Activated CD8-positive, alpha-beta T cell treated with anti-CD3 and anti-CD28 coated beads for 36 hours (primary cell): Measurements from ENCODE around the gene CST2. TPM values are rescaled to one million over a fixed set of nuclear protein-coding genes. Genes with fewer than 3 reads are reported as not detected.
A peak's percentile ranks its signal among the peaks of the same experiment; 100 is the strongest.

Source experiments
- ATAC-seq: fragments of 200-7000 bp; cut with Tn5 transposase; one replicate; pipeline ENCODE4 v1.10.0; 2021; ENCODE audit warnings: mild to moderate bottlenecking, moderate library complexity
- CTCF ChIA-PET: fragments of 350-600 bp; sonication (Branson Sonifier 250); formaldehyde crosslinking; loops from one replicate; lab custom pipeline; 2021; ENCODE audit warnings: antibody characterized with exemption; lab: Charles Lee
- POLR2A ChIA-PET: fragments of 350-600 bp; sonication (Branson Sonifier 250); formaldehyde crosslinking; loops from one replicate; lab custom pipeline; 2021; ENCODE audit warnings: antibody characterized with exemption; lab: Charles Lee
- DNase-seq: peaks from one replicate; pipeline ENCODE4 v3.0.0-alpha.2; 2020
- H3K27ac Mint-ChIP-seq: one replicate; pipeline ENCODE4 v1.8.0; 2021; ENCODE audit warnings: mild to moderate bottlenecking, mixed read lengths
- H3K27me3 Mint-ChIP-seq: one replicate; pipeline ENCODE4 v1.8.0; 2021; ENCODE audit warnings: mixed read lengths
- H3K36me3 Mint-ChIP-seq: one replicate; pipeline ENCODE4 v1.8.0; 2021; ENCODE audit warnings: low read depth, mixed read lengths
- H3K4me1 Mint-ChIP-seq: one replicate; pipeline ENCODE4 v1.8.0; 2021; ENCODE audit warnings: low read depth, mixed read lengths
- H3K4me3 Mint-ChIP-seq: one replicate; pipeline ENCODE4 v1.8.0; 2021; ENCODE audit warnings: mild to moderate bottlenecking, moderate library complexity, mixed read lengths
- H3K9me3 Mint-ChIP-seq: one replicate; pipeline ENCODE4 v1.8.0; 2021; ENCODE audit warnings: mixed read lengths
- CTCF ChIP-seq: fragments of 200-600 bp; IDR thresholded peaks from one replicate; pipeline ENCODE4 v1.8.0; 2022; ENCODE audit warnings: antibody characterized with exemption, mild to moderate bottlenecking
- intact Hi-C: fragments of 100-400 bp; cut with micrococcal nuclease; formaldehyde crosslinking; loops from one replicate; pipeline ENCODE4 v1.10.0; 2022
- total RNA-seq, 2 experiments: library from RNA; stranded (reverse); gene quantifications; one replicate each; pipeline ENCODE4 v1.2.3, GENCODE V29; 2021

Gene CST2
- not detected for total RNA-seq

GRCh38 chr20:23826541-23827021 lies at the start of gene CST2:
Gene CST2, minus strand, starts transcription at chr20:23826729. Its CDS starts 69 bp downstream, at chr20:23826660.
- no peaks in the 10 kb centered on the region for H3K36me3 Mint-ChIP-seq
- no peak within 1 kb of the TSS for H3K27ac Mint-ChIP-seq
- no peaks in the 10 kb centered on the region for H3K9me3 Mint-ChIP-seq
- CTCF ChIA-PET, result no interaction called here
- H3K27me3 Mint-ChIP-seq, result peaks cover 1% of the 10 kb centered on the region
- no peak within 1 kb of the TSS for H3K4me3 Mint-ChIP-seq
- POLR2A ChIA-PET, result no interaction called here
- no peak for DNase-seq
- intact Hi-C loops, result no loop called here
- no peak for TF ChIP-seq CTCF
- no peaks in the 10 kb centered on the region for H3K4me1 Mint-ChIP-seq
- ATAC-seq, result no peak

- intact Hi-C loops, result no loop called here
- POLR2A ChIA-PET, result no interaction called here
- H3K36me3 Mint-ChIP-seq, result no peaks in the 10 kb centered on the region
- no peak overlapping the region for H3K27ac Mint-ChIP-seq
- ATAC-seq (no peak), DNase-seq (no peak)
- H3K4me3 Mint-ChIP-seq, result no peak overlapping the region
- CTCF ChIA-PET, result no interaction called here
- peaks cover 2% of the 10 kb centered on the region for H3K4me1 Mint-ChIP-seq
- H3K27me3 Mint-ChIP-seq, result peaks cover 4% of the 10 kb centered on the region
- no peak for TF ChIP-seq CTCF
- no peaks in the 10 kb centered on the region for H3K9me3 Mint-ChIP-seq
These were observed 49.2 kb upstream of the CST2 start for GRCh38 chr20:23875606-23876237.

GRCh38 chr20:23874747-23875146 lies 48.2 kb upstream of the CST2 start:
- POLR2A ChIA-PET, result no interaction called here
- intact Hi-C loops, result no loop called here
- no peaks in the 10 kb centered on the region for H3K9me3 Mint-ChIP-seq
- peaks cover 2% of the 10 kb centered on the region for H3K4me1 Mint-ChIP-seq
- no peak overlapping the region for H3K27ac Mint-ChIP-seq
- H3K4me3 Mint-ChIP-seq, result no peak overlapping the region
- H3K36me3 Mint-ChIP-seq, result no peaks in the 10 kb centered on the region
- no peak for DNase-seq
- ATAC-seq, result no peak
- peaks cover 8% of the 10 kb centered on the region for H3K27me3 Mint-ChIP-seq
- no peak for TF ChIP-seq CTCF
- CTCF ChIA-PET, result no interaction called here

- no peak overlapping the region for H3K4me3 Mint-ChIP-seq
- DNase-seq, result no peak
- peaks cover 10% of the 10 kb centered on the region for H3K27me3 Mint-ChIP-seq
- TF ChIP-seq CTCF, result no peak
- ChIA-PET POLR2A (no interaction called here), CTCF (interaction anchor here (0.9 kb wide), 1 partner anchor 28 kb away, joined by 3 read pairs; no protein-coding TSS in a partner anchor)
- intact Hi-C loops, result no loop called here
- H3K9me3 Mint-ChIP-seq, result no peaks in the 10 kb centered on the region
- peaks cover 2% of the 10 kb centered on the region for H3K4me1 Mint-ChIP-seq
- peak; percentile 39 for ATAC-seq
- no peak overlapping the region for H3K27ac Mint-ChIP-seq
- H3K36me3 Mint-ChIP-seq, result no peaks in the 10 kb centered on the region
These were observed 47.0 kb upstream of the CST2 start for GRCh38 chr20:23873370-23874015.

GRCh38 chr20:23872065-23872464 lies 45.5 kb upstream of the CST2 start:
- DNase-seq, result no peak
- ChIA-PET POLR2A (no interaction called here), CTCF (no interaction called here)
- H3K9me3 Mint-ChIP-seq, result no peaks in the 10 kb centered on the region
- peaks cover 2% of the 10 kb centered on the region for H3K4me1 Mint-ChIP-seq
- H3K27me3 Mint-ChIP-seq, result peaks cover 15% of the 10 kb centered on the region
- TF ChIP-seq CTCF, result no peak
- H3K4me3 Mint-ChIP-seq, result no peak overlapping the region
- no peaks in the 10 kb centered on the region for H3K36me3 Mint-ChIP-seq
- intact Hi-C loops, result no loop called here
- no peak overlapping the region for H3K27ac Mint-ChIP-seq
- ATAC-seq, result no peak
